Mucosa of stomach (tissue), 1 donor: ENCODE results near the gene RERG.
"Not testable (repeated sequence)": the region's sequence is repeated elsewhere in the genome, so short reads cannot be mapped to it uniquely, and the experiment has no call there.

Experiments used
- H3K27me3 ChIP-seq: one replicate; pipeline ENCODE4 v1.7.0; 2013; ENCODE audit warnings: mild to moderate bottlenecking, low read length; ENCODE audit not compliant: control insufficient read depth, insufficient read depth
- H3K36me3 ChIP-seq: one replicate; pipeline ENCODE4 v1.7.0; 2013; ENCODE audit warnings: low read length; ENCODE audit not compliant: control insufficient read depth, insufficient read depth
- H3K4me1 ChIP-seq: one replicate; pipeline ENCODE4 v1.7.0; 2013; ENCODE audit warnings: mild to moderate bottlenecking, low read length; ENCODE audit not compliant: control insufficient read depth, insufficient read depth
- H3K4me3 ChIP-seq: one replicate; pipeline ENCODE4 v1.7.0; 2013; ENCODE audit warnings: low read length
- H3K9ac ChIP-seq: one replicate; pipeline ENCODE4 v1.7.0; 2013; ENCODE audit warnings: mild to moderate bottlenecking, low read length, moderate library complexity
- H3K9me3 ChIP-seq: one replicate; pipeline ENCODE4 v1.7.0; 2013; ENCODE audit warnings: mild to moderate bottlenecking, low read length, moderate library complexity; ENCODE audit not compliant: control insufficient read depth
- donor health status: Pancreatic carcinoma.

Gene RERG

GRCh38 chr12:15234011-15234410 lies 12.8 kb upstream of the RERG start:
- H3K9me3 ChIP-seq = no peaks in the 10 kb centered on the region
- H3K4me3 ChIP-seq = no peak overlapping the region
- no peaks in the 10 kb centered on the region for H3K36me3 ChIP-seq

DNA sequence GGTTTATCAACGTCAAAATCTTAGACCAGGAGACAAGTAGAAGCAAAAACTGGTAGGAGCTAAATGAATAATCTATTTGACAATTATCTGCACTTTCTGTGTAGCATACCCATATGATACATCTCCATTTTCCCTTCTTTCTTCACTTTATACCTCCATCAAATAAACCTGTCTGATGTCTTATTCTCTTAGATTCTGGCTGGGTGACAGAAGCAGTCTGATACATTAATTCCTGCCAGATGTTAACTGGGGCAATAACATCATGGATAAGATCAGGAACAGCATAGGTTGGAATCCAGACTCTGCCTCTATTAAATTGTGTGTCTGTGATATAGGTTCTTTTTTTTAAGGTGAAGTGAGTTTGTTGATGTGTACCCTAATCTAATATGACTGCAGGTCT lies 11.7 kb upstream of the RERG start:
- Histone ChIP-seq H3K4me1 (no peaks in the 10 kb centered on the region), H3K27me3 (no peaks in the 10 kb centered on the region), H3K9ac (no peak overlapping the region), H3K9me3 (no peaks in the 10 kb centered on the region), H3K4me3 (no peak overlapping the region), H3K36me3 (no peaks in the 10 kb centered on the region)

More at GRCh38 chr12:15234011-15234410, 12.8 kb upstream of the RERG start:
- no peak overlapping the region for H3K9ac ChIP-seq
- H3K27me3 ChIP-seq = no peaks in the 10 kb centered on the region
- H3K4me1 ChIP-seq = no peaks in the 10 kb centered on the region

DNA sequence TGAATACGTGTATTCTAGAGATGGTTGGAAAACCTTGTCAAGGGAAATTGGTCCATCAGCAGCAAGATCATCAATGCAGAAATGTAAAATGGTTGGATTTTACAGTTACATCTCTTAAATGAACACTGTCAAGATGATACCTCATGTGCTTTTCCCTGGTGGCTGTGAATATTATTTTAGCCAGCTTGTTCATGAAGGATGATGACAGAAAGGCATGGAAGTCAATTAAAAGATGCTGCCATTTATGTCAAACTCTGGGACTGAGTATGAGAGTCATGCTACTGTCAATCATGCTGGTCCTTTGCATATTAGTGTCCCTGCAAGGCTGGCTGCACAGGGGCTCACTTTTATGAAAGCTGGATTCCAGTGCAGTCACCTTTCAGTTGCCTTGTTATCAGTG lies 10.3 kb upstream of the RERG start:
- H3K4me1 ChIP-seq = no peaks in the 10 kb centered on the region
- no peaks in the 10 kb centered on the region for H3K36me3 ChIP-seq
- H3K9me3 ChIP-seq = no peaks in the 10 kb centered on the region
- no peak overlapping the region for H3K4me3 ChIP-seq
- no peaks in the 10 kb centered on the region for H3K27me3 ChIP-seq
- no peak overlapping the region for H3K9ac ChIP-seq

DNA sequence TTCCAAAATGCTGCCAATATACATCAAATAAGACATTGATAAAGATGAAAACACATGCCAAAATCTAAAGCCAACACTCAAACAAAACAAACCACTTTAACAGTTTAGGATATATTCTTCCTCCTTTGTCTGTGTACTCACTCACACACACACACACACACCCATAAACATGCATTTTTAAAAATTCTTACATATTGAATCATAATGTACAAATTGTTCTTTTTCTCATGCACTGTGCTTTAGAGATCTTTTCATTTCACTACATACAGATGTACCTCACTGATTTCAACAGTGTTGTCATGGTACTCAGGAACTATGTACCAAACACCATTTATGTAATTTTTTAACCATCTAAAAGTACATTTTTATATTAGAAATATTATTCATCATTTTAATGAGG lies 9.5 kb upstream of the RERG start:
- no peaks in the 10 kb centered on the region for H3K9me3 ChIP-seq
- no peaks in the 10 kb centered on the region for H3K4me1 ChIP-seq
- H3K4me3 ChIP-seq = no peak overlapping the region

DNA sequence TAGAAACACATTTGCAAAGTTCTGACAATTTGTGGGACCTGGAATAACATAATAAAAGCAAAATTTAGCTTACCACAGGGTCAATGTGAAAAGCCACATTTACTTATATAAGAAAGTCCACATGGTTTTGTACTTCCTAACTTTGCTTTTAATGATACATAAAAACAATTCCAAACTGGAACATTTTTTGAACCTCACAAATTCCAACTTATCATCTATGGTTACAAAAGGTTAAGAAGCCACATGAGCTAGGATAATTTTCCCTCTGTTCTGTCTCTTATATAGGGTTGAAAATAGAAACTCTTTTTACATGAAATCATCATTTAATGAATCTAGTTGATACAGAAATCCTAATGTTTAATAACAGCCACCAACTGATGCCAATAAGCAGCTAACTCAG lies 8.9 kb upstream of the RERG start:
- H3K9ac ChIP-seq = no peak overlapping the region
- H3K36me3 ChIP-seq = no peaks in the 10 kb centered on the region
- H3K4me3 ChIP-seq = no peak overlapping the region
- no peaks in the 10 kb centered on the region for H3K27me3 ChIP-seq
- no peaks in the 10 kb centered on the region for H3K9me3 ChIP-seq
- H3K4me1 ChIP-seq = no peaks in the 10 kb centered on the region

More for the DNA sequence above, 9.5 kb upstream of the RERG start:
- H3K36me3 ChIP-seq = no peaks in the 10 kb centered on the region
- no peaks in the 10 kb centered on the region for H3K27me3 ChIP-seq
- no peak overlapping the region for H3K9ac ChIP-seq

GRCh38 chr12:15227004-15227679 lies 5.9 kb upstream of the RERG start:
- Histone ChIP-seq H3K9me3 (no peaks in the 10 kb centered on the region), H3K27me3 (no peaks in the 10 kb centered on the region), H3K4me1 (no peaks in the 10 kb centered on the region), H3K4me3 (no peak overlapping the region), H3K9ac (no peak overlapping the region), H3K36me3 (no peaks in the 10 kb centered on the region)

GRCh38 chr12:15225863-15226218 lies 4.6 kb upstream of the RERG start:
- not testable (repeated sequence) for H3K4me1 ChIP-seq, H3K27me3 ChIP-seq, H3K9me3 ChIP-seq, H3K4me3 ChIP-seq, H3K36me3 ChIP-seq, H3K9ac ChIP-seq

DNA sequence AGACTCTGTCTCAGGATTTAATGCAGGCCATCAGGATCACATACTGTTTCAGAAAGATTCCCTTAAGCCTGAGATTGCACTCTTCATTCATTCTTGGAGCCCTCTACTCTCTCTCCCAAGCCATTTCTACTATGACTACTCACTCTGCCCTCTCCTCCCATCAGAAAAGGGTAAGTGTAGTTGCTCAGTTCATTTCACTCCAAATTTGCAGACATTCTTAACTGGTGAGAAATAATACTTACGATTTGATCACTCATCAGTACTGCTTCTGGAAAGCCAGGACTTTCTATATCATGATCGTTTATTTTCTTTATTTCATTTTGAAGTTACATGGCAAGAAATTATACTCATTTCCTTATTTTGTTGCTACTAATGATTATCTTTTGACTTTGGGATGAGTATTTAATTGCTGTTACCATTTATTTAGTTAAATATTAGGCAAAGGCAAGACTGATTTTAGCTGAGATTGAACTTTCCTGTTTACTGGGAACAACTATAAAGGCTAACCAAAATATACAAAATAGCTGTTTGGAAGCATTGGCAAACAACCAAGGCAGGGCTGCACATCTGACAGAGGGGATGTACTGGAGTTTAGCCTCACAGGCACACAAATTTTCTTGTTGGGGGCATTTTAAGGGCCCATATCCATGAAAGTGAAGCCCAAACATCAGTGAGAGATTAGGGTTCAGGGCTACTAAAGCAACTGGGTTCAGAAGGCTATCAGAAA lies 4.1 kb upstream of the RERG start:
- H3K4me3 ChIP-seq = no peak overlapping the region
- no peaks in the 10 kb centered on the region for H3K36me3 ChIP-seq
- H3K27me3 ChIP-seq = no peaks in the 10 kb centered on the region
- H3K9me3 ChIP-seq = no peaks in the 10 kb centered on the region
- H3K4me1 ChIP-seq = peaks cover 13% of the 10 kb centered on the region
- no peak overlapping the region for H3K9ac ChIP-seq

- Histone ChIP-seq H3K4me3 (no peak overlapping the region), H3K9ac (no peak overlapping the region), H3K27me3 (no peaks in the 10 kb centered on the region), H3K36me3 (no peaks in the 10 kb centered on the region), H3K4me1 (peaks cover 13% of the 10 kb centered on the region), H3K9me3 (no peaks in the 10 kb centered on the region)
Measured at GRCh38 chr12:15222219-15222618, 1.0 kb upstream of the RERG start.

DNA sequence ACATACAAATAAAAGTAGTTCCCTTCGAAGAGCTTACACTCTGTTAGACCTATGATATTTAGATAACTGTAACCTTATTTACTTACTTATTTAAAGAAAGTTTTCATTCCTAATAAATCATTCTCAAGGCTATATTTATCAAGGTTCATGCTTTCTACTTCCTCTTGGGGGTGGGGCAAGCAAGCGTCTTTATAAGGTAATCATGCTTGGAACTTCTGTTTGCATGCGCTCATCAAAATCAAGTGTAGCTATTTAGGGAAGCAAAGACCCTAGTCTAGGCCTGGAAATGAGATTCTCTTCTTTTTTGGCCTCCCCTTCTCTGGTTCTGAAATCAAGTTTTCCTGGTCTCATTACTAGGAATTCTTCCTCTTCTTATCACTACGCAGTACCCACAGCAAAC lies 766 bp downstream of the RERG start:
- Histone ChIP-seq H3K27me3 (no peaks in the 10 kb centered on the region), H3K4me1 (peaks cover 13% of the 10 kb centered on the region), H3K9ac (peak overlapping the region; percentile 2), H3K9me3 (no peaks in the 10 kb centered on the region), H3K4me3 (peak overlapping the region; percentile 4), H3K36me3 (no peaks in the 10 kb centered on the region)

GRCh38 chr12:15218794-15219193 lies 2.4 kb downstream of the RERG start:
- peaks cover 13% of the 10 kb centered on the region for H3K4me1 ChIP-seq

GRCh38 chr12:15216036-15216889 lies 5.0 kb downstream of the RERG start:
- Histone ChIP-seq H3K27me3 (peaks cover 3% of the 10 kb centered on the region), H3K36me3 (no peaks in the 10 kb centered on the region), H3K4me3 (no peak overlapping the region), H3K9me3 (no peaks in the 10 kb centered on the region), H3K9ac (no peak overlapping the region), H3K4me1 (peaks cover 7% of the 10 kb centered on the region)

More at GRCh38 chr12:15218794-15219193, 2.4 kb downstream of the RERG start:
- Histone ChIP-seq H3K9me3 (no peaks in the 10 kb centered on the region), H3K9ac (no peak overlapping the region), H3K36me3 (no peaks in the 10 kb centered on the region), H3K4me3 (no peak overlapping the region), H3K27me3 (peaks cover 3% of the 10 kb centered on the region)
